Effector CD4-positive, alpha-beta T cell (primary cell): ENCODE results near the gene MAP4.
"Not testable (repeated sequence)": the region's sequence is repeated elsewhere in the genome, so short reads cannot be mapped to it uniquely, and the experiment has no call there.

Experiments
- DNase-seq: peaks from one replicate; pipeline ENCODE4 v3.0.0-alpha.2; 2020

Gene MAP4

GRCh38 chr3:47891613-47892005 is 124.6 kb downstream of the MAP4 start:
- DNase-seq: no peak

- DNase-seq: no peak
These were observed 125.2 kb downstream of the MAP4 start for GRCh38 chr3:47890828-47891612.

- no peak for DNase-seq
These were observed 125.9 kb downstream of the MAP4 start for GRCh38 chr3:47890126-47890827.

GRCh38 chr3:47888986-47889757 is 127.0 kb downstream of the MAP4 start:
- no peak for DNase-seq

- not testable (repeated sequence) for DNase-seq
These were observed 128.2 kb downstream of the MAP4 start for GRCh38 chr3:47887991-47888390.

GRCh38 chr3:47885168-47885567 is 131.0 kb downstream of the MAP4 start:
- DNase-seq: no peak

GRCh38 chr3:47884603-47885002 is 131.6 kb downstream of the MAP4 start:
- DNase-seq: no peak

GRCh38 chr3:47882338-47882737 is 133.9 kb downstream of the MAP4 start:
- no peak for DNase-seq

GRCh38 chr3:47877719-47878118 is 138.5 kb downstream of the MAP4 start:
- DNase-seq: no peak

GRCh38 chr3:47877290-47877689 is 138.9 kb downstream of the MAP4 start:
- DNase-seq: no peak

GRCh38 chr3:47874913-47875312 is 141.3 kb downstream of the MAP4 start:
- no peak for DNase-seq

- DNase-seq: no peak
These were observed 141.8 kb downstream of the MAP4 start for GRCh38 chr3:47874438-47874837.

GRCh38 chr3:47872916-47873315 is 143.3 kb downstream of the MAP4 start:
- no peak for DNase-seq

- DNase-seq: no peak
These were observed 144.8 kb downstream of the MAP4 start for GRCh38 chr3:47871389-47871788.

- DNase-seq: no peak
These were observed 145.4 kb downstream of the MAP4 start for GRCh38 chr3:47870702-47871260.

GRCh38 chr3:47870156-47870555 is 146.1 kb downstream of the MAP4 start:
- DNase-seq: no peak

- no peak for DNase-seq
These were observed 147.9 kb downstream of the MAP4 start for GRCh38 chr3:47868306-47868705.

GRCh38 chr3:47867451-47868044 is 148.7 kb downstream of the MAP4 start:
- no peak for DNase-seq

- no peak for DNase-seq
These were observed 151.0 kb downstream of the MAP4 start for GRCh38 chr3:47865192-47865591.

- no peak for DNase-seq
These were observed 152.7 kb downstream of the MAP4 start for GRCh38 chr3:47863391-47864128.

- no peak for DNase-seq
These were observed 156.1 kb downstream of the MAP4 start for GRCh38 chr3:47859956-47860605.

GRCh38 chr3:47857151-47857550 is 159.1 kb downstream of the MAP4 start:
- no peak for DNase-seq
